Nephron progenitor cell (in vitro differentiated cells): ENCODE data around the gene CACNA1G.

Experiments used
- DNase-seq: peaks from one replicate; pipeline ENCODE4 v3.0.0; 2021
- H3K27ac Mint-ChIP-seq: 2 replicates; pipeline ENCODE4 v1.8.0; 2021; ENCODE audit warnings: mild to moderate bottlenecking, moderate library complexity, mixed read lengths
- H3K27me3 Mint-ChIP-seq: 2 replicates; pipeline ENCODE4 v1.8.0; 2021; ENCODE audit warnings: mild to moderate bottlenecking, low read depth, mixed read lengths; ENCODE audit not compliant: poor library complexity
- H3K36me3 Mint-ChIP-seq: 2 replicates; pipeline ENCODE4 v1.8.0; 2021; ENCODE audit warnings: low read depth, mixed read lengths
- H3K4me1 Mint-ChIP-seq: 2 replicates; pipeline ENCODE4 v1.8.0; 2021; ENCODE audit warnings: mixed read lengths
- H3K4me3 Mint-ChIP-seq: 2 replicates; pipeline ENCODE4 v1.8.0; 2021; ENCODE audit warnings: mild to moderate bottlenecking, moderate library complexity, mixed read lengths
- H3K9me3 Mint-ChIP-seq: 2 replicates; pipeline ENCODE4 v1.8.0; 2021; ENCODE audit warnings: mild to moderate bottlenecking, moderate library complexity, mixed read lengths
- CTCF ChIP-seq: fragments of 200-600 bp; sonication (generic); IDR thresholded peaks from 2 replicates; pipeline ENCODE4 v1.5.0; 2021; ENCODE audit warnings: antibody characterized with exemption

The CACNA1G gene

DNA sequence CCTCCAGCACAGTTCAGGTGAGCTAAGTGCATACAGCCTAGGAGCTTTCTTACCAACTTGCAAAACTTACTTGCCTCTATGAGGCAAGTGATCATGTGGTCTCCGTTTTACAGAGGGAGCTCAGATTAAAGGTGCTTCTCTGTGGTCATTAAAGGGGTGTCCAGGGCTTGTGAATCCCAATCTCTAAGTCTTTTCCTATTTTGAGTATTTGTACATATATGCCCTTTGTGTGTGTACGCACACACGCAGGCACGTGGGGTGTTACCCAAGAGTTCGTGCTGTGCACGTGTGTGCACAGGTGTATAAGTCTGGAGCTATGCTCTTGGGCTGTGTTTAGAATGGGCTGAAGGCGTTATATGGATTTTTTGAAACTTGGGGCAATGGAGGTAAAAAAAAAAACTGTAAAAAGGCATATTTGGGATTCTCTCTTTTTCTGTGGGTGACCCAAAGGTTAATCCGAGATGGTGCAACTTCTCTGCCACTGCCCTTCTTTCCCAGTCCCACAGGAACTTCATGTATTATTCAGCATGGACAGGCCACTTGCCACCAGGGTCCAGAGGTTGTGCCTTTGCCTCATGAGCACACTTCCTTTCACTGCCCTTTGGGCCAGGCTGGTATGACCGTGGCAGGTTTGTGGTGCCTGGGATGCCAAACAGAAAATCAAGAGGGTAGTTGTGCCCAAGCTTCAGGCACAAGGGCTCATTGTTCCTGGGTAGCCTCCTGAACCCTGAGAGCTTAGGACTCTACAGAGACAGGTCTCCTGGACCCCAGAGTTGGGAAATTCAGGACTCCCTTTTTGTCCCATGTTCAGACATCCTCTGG, 75.7 kb downstream of the CACNA1G start:
- Mint-ChIP-seq H3K4me1 (peaks cover 39% of the 10 kb centered on the region), H3K27me3 (peaks cover 86% of the 10 kb centered on the region), H3K4me3 (no peak overlapping the region), H3K27ac (no peak overlapping the region), H3K36me3 (no peaks in the 10 kb centered on the region), H3K9me3 (no peaks in the 10 kb centered on the region)
- DNase-seq = no peak
- TF ChIP-seq CTCF = no peak

GRCh38 chr17:50636804-50637195, 76.3 kb downstream of the CACNA1G start:
- no peaks in the 10 kb centered on the region for H3K36me3 Mint-ChIP-seq
- no peak overlapping the region for H3K27ac Mint-ChIP-seq
- peaks cover 39% of the 10 kb centered on the region for H3K4me1 Mint-ChIP-seq

GRCh38 chr17:50637829-50638605, 77.5 kb downstream of the CACNA1G start:
- H3K4me3 Mint-ChIP-seq = no peak overlapping the region
- no peaks in the 10 kb centered on the region for H3K9me3 Mint-ChIP-seq
- DNase-seq = no peak
- peaks cover 67% of the 10 kb centered on the region for H3K27me3 Mint-ChIP-seq
- H3K27ac Mint-ChIP-seq = peak overlapping the region; percentile 72
- peaks cover 38% of the 10 kb centered on the region for H3K4me1 Mint-ChIP-seq
- H3K36me3 Mint-ChIP-seq = no peaks in the 10 kb centered on the region
- no peak for TF ChIP-seq CTCF

More at GRCh38 chr17:50636804-50637195, 76.3 kb downstream of the CACNA1G start:
- DNase-seq = no peak
- Mint-ChIP-seq H3K9me3 (no peaks in the 10 kb centered on the region), H3K4me3 (no peak overlapping the region), H3K27me3 (peaks cover 80% of the 10 kb centered on the region)
- no peak for TF ChIP-seq CTCF

- Mint-ChIP-seq H3K9me3 (no peaks in the 10 kb centered on the region), H3K27ac (no peak overlapping the region), H3K36me3 (no peaks in the 10 kb centered on the region), H3K4me3 (no peak overlapping the region), H3K27me3 (peaks cover 66% of the 10 kb centered on the region), H3K4me1 (peaks cover 42% of the 10 kb centered on the region)
- no peak for DNase-seq
- TF ChIP-seq CTCF = no peak
Measured at GRCh38 chr17:50638606-50638965, 78.1 kb downstream of the CACNA1G start.

DNA sequence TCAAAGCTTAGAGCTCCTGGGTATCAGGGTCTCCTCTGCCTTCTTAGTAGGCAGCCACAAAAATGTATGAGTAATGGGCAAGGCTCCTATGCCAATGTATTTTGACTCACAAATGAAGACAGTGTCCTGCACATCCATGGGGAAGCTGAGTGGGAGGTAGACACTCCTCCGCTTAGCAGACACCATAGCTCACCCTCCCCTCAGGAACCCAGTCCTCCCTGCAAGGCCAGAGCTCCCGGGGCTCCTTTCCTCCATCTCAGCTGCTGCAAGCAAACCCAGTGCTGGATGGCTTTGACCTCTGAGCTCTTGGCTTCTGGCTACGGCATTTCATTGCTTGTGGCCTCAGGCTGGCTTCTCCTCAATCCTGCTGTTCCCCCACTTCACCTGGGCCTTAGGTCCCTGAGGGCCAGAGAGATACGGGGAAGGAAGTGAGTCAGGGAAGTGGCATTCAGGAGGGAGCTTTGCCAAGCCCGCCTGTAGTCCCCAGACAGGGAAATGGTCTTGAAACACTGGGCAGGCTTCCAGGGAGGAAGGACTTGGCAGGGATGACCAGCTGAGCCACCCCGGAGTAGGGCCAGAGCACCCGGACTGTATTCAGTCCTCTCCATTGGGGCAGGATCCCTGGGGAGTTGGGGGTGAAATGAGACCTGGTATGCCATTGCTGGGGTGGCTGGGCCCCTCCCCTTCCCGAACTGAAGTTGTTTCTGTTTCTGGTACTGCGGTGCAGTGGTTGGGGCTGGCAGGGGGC, 78.6 kb downstream of the CACNA1G start:
- Mint-ChIP-seq H3K4me1 (peaks cover 44% of the 10 kb centered on the region), H3K4me3 (no peak overlapping the region), H3K36me3 (no peaks in the 10 kb centered on the region), H3K27me3 (peaks cover 61% of the 10 kb centered on the region), H3K9me3 (no peaks in the 10 kb centered on the region), H3K27ac (no peak overlapping the region)
- DNase-seq = no peak
- TF ChIP-seq CTCF = no peak
